HG02623 (cell line): ENCODE results near the gene ACVR1C.
"Not testable (repeated sequence)": the region's sequence is repeated elsewhere in the genome, so short reads cannot be mapped to it uniquely, and the experiment has no call there.

Source experiments
- ATAC-seq: cut with Tn5 transposase; IDR thresholded peaks from one replicate; pipeline ENCODE4 v1.9.1; 2021; ENCODE audit warnings: moderate library complexity; ENCODE audit not compliant: unreplicated experiment

ACVR1C gene

GRCh38 chr2:157587576-157587975, 41.1 kb downstream of the ACVR1C start:
- ATAC-seq = no peak

- ATAC-seq = no peak
Observed at GRCh38 chr2:157574165-157574564, 54.5 kb downstream of the ACVR1C start.

GRCh38 chr2:157572725-157573124, 55.9 kb downstream of the ACVR1C start:
- ATAC-seq = no peak

- not testable (repeated sequence) for ATAC-seq
Observed at GRCh38 chr2:157566623-157567022, 62.0 kb downstream of the ACVR1C start.

GRCh38 chr2:157566113-157566512, 62.6 kb downstream of the ACVR1C start:
- ATAC-seq = not testable (repeated sequence)

GRCh38 chr2:157565550-157565949, 63.1 kb downstream of the ACVR1C start:
- no peak for ATAC-seq

GRCh38 chr2:157559890-157560289, 68.8 kb downstream of the ACVR1C start:
- ATAC-seq = no peak

GRCh38 chr2:157559461-157559860, 69.2 kb downstream of the ACVR1C start:
- no peak for ATAC-seq

- ATAC-seq = no peak
Observed at GRCh38 chr2:157559061-157559460, 69.6 kb downstream of the ACVR1C start.

GRCh38 chr2:157557770-157558169, 70.9 kb downstream of the ACVR1C start:
- ATAC-seq = no peak

GRCh38 chr2:157540102-157540501, 88.6 kb downstream of the ACVR1C start:
- ATAC-seq = no peak

GRCh38 chr2:157538064-157538463, 90.6 kb downstream of the ACVR1C start:
- ATAC-seq = no peak

GRCh38 chr2:157536815-157537214, 91.8 kb downstream of the ACVR1C start:
- no peak for ATAC-seq

- ATAC-seq = no peak
Observed at GRCh38 chr2:157528963-157529751, 99.5 kb downstream of the ACVR1C start.

- ATAC-seq = no peak
Observed at GRCh38 chr2:157526070-157526469, 102.6 kb downstream of the ACVR1C start.

- ATAC-seq = no peak
Observed at GRCh38 chr2:157523270-157524247, 105.1 kb downstream of the ACVR1C start.

- not testable (repeated sequence) for ATAC-seq
Observed at GRCh38 chr2:157514966-157515365, 113.7 kb downstream of the ACVR1C start.

GRCh38 chr2:157509744-157510143, 118.9 kb downstream of the ACVR1C start:
- no peak for ATAC-seq

GRCh38 chr2:157508676-157509075, 120.0 kb downstream of the ACVR1C start:
- ATAC-seq = no peak

GRCh38 chr2:157506586-157506985, 122.1 kb downstream of the ACVR1C start:
- ATAC-seq = no peak

GRCh38 chr2:157504623-157505022, 124.0 kb downstream of the ACVR1C start:
- ATAC-seq = no peak

GRCh38 chr2:157501026-157501425, 127.6 kb downstream of the ACVR1C start:
- no peak for ATAC-seq
